GM23338 (cell line): Measurements from ENCODE around the gene CLEC3A. TPM values are rescaled to one million over a fixed set of nuclear protein-coding genes. Genes with fewer than 3 reads are reported as not detected.
A peak's percentile ranks its signal among the peaks of the same experiment; 100 is the strongest.

ENCODE experiments used
- ATAC-seq: fragments of 200-7000 bp; cut with Tn5 transposase; 3 replicates; pipeline ENCODE4 v1.9.1; 2020
- DNase-seq: peaks from one replicate; pipeline ENCODE4 v3.0.0-alpha.2; 2015; ENCODE audit warnings: low spot score
- H2AFZ ChIP-seq: fragments of 200-600 bp; sonication (generic); 2 replicates; pipeline ENCODE4 v1.8.0; 2016; ENCODE audit warnings: antibody characterized with exemption, mild to moderate bottlenecking, moderate library complexity
- H3F3A ChIP-seq: fragments of 200-600 bp; sonication (generic); replicated peaks from 2 replicates; pipeline ENCODE4 v1.8.0; 2017; ENCODE audit warnings: antibody characterized with exemption, mixed run types, low read depth
- H3K27ac ChIP-seq: fragments of 200-600 bp; sonication (generic); 2 replicates; pipeline ENCODE4 v1.6.1; 2016; ENCODE audit warnings: low read depth
- H3K27me3 ChIP-seq: fragments of 200-600 bp; sonication (generic); 2 replicates; pipeline ENCODE4 v1.8.0; 2016; ENCODE audit warnings: mild to moderate bottlenecking, mixed run types, moderate library complexity; ENCODE audit not compliant: insufficient read depth
- H3K36me3 ChIP-seq: fragments of 200-600 bp; sonication (generic); 2 replicates; pipeline ENCODE4 v1.8.0; 2016; ENCODE audit warnings: mild to moderate bottlenecking; ENCODE audit not compliant: insufficient read depth
- H3K4me1 ChIP-seq: fragments of 200-600 bp; sonication (generic); 2 replicates; pipeline ENCODE4 v1.8.0; 2016; ENCODE audit warnings: mild to moderate bottlenecking, moderate library complexity; ENCODE audit not compliant: insufficient read depth
- H3K4me2 ChIP-seq: fragments of 200-600 bp; sonication (generic); 2 replicates; pipeline ENCODE4 v1.7.1; 2017; ENCODE audit warnings: mixed run types
- H3K4me3 ChIP-seq: fragments of 200-600 bp; sonication (generic); 2 replicates; pipeline ENCODE4 v1.6.1; 2016; ENCODE audit warnings: mixed run types
- H3K79me2 ChIP-seq: fragments of 200-600 bp; sonication (generic); replicated peaks from 2 replicates; pipeline ENCODE4 v1.8.0; 2017; ENCODE audit warnings: mild to moderate bottlenecking; ENCODE audit not compliant: insufficient read depth
- H3K9me2 ChIP-seq: fragments of 200-600 bp; sonication (generic); 2 replicates; pipeline ENCODE4 v1.8.0; 2017; ENCODE audit not compliant: insufficient read depth
- H4K20me1 ChIP-seq: fragments of 200-600 bp; sonication (generic); replicated peaks from 2 replicates; pipeline ENCODE4 v1.8.0; 2017; ENCODE audit warnings: mild to moderate bottlenecking; ENCODE audit not compliant: insufficient read depth
- H3K27ac Mint-ChIP-seq: 2 replicates; pipeline ENCODE4 v1.8.0; 2020; ENCODE audit warnings: inconsistent platforms, mild to moderate bottlenecking, moderate library complexity, mixed read lengths
- H3K27me3 Mint-ChIP-seq: 3 replicates; pipeline ENCODE4 v1.8.0; 2022; ENCODE audit warnings: low read depth, mild to moderate bottlenecking, moderate library complexity, mixed read lengths, inconsistent platforms; ENCODE audit not compliant: insufficient read depth, poor library complexity
- H3K36me3 Mint-ChIP-seq: 3 replicates; pipeline ENCODE4 v1.8.0; 2021; ENCODE audit warnings: low read depth, mild to moderate bottlenecking, inconsistent platforms, moderate library complexity, mixed read lengths
- H3K4me1 Mint-ChIP-seq: 3 replicates; pipeline ENCODE4 v1.8.0; 2020; ENCODE audit warnings: mild to moderate bottlenecking, inconsistent platforms, mixed read lengths
- H3K4me3 Mint-ChIP-seq: 3 replicates; pipeline ENCODE4 v1.8.0; 2021; ENCODE audit warnings: moderate library complexity, mild to moderate bottlenecking, inconsistent platforms, mixed read lengths
- H3K9me3 Mint-ChIP-seq: 3 replicates; pipeline ENCODE4 v1.8.0; 2020; ENCODE audit warnings: moderate library complexity, mild to moderate bottlenecking, inconsistent platforms, mixed read lengths
- CREB1 ChIP-seq: fragments of 250-450 bp; sonication (Bioruptor Pico); IDR thresholded peaks from 2 replicates; pipeline ENCODE4 v1.5.0; 2020; ENCODE audit warnings: low read depth, mild to moderate bottlenecking, moderate library complexity
- CTCF ChIP-seq, 2 experiments: fragments of 200-600 bp in 1 of 2; sonication (generic) in 1 of 2; conservative IDR thresholded peaks; 2 replicates each; pipeline versions ENCODE4 v1.5.1 to v1.6.1; 2016 to 2017; ENCODE audit warnings: antibody characterized with exemption in 2 of 2, low read depth in 2 of 2, mild to moderate bottlenecking in 2 of 2, moderate library complexity in 1 of 2
- EZH2 ChIP-seq: fragments of 200-600 bp; sonication (generic); IDR thresholded peaks from one replicate; pipeline ENCODE4 v1.8.0; 2017; ENCODE audit warnings: antibody characterized with exemption, mild to moderate bottlenecking, low read depth; ENCODE audit not compliant: unreplicated experiment
- EZH2phosphoT487 ChIP-seq: fragments of 200-600 bp; sonication (generic); IDR thresholded peaks from one replicate; pipeline ENCODE4 v1.8.1; 2018; ENCODE audit warnings: antibody characterized with exemption; ENCODE audit not compliant: unreplicated experiment
- JUNB ChIP-seq: IDR thresholded peaks from one replicate; pipeline ENCODE4 v1.6.1; 2016; ENCODE audit warnings: antibody characterized with exemption; ENCODE audit not compliant: unreplicated experiment
- NANOG ChIP-seq: IDR thresholded peaks from 2 replicates; pipeline ENCODE4 v1.6.1; 2016; ENCODE audit warnings: antibody characterized with exemption, borderline replicate concordance
- POLR2AphosphoS5 ChIP-seq: IDR thresholded peaks from 2 replicates; pipeline ENCODE4 v1.6.1; 2016; ENCODE audit warnings: antibody characterized with exemption, low read depth
- STAT1 ChIP-seq: IDR thresholded peaks from one replicate; pipeline ENCODE4 v1.6.1; 2016; ENCODE audit warnings: antibody characterized with exemption; ENCODE audit not compliant: unreplicated experiment
- ZNF114 ChIP-seq: fragments of 250-450 bp; sonication (Bioruptor Pico); IDR thresholded peaks from 2 replicates; pipeline ENCODE4 v1.5.0; 2020; ENCODE audit warnings: mild to moderate bottlenecking, moderate library complexity
- ZNF331 ChIP-seq: fragments of 250-450 bp; sonication (Bioruptor Pico); IDR thresholded peaks from 2 replicates; pipeline ENCODE4 v1.5.0; 2020; ENCODE audit warnings: low read depth, mild to moderate bottlenecking, moderate library complexity
- ZNF462 ChIP-seq: fragments of 250-450 bp; sonication (Bioruptor Pico); IDR thresholded peaks from 2 replicates; pipeline ENCODE4 v1.5.0; 2020; ENCODE audit warnings: mild to moderate bottlenecking, moderate library complexity
- polyA plus RNA-seq: library from polyadenylated mRNA; unstranded; fragments of >200 nt; fragmentation: Nextera tagmentation; extraction: Ambion mirVana; gene quantifications from 2 replicates; pipeline ENCODE4 v1.2.1, GENCODE V29; 2016
- total RNA-seq: library from RNA; depleted of rRNA; stranded (reverse); fragments of >200 nt; shearing (Covaris generic); gene quantifications from 2 replicates; pipeline ENCODE4 v1.2.3, GENCODE V29; 2014
- TF ChIP-seq, protein P1 (sequence below): IDR thresholded peaks from 2 replicates; pipeline ENCODE4 v1.6.1; 2016; ENCODE audit warnings: antibody characterized with exemption
- TF ChIP-seq, protein P2 (sequence below): IDR thresholded peaks from one replicate; pipeline ENCODE4 v1.6.1; 2018; ENCODE audit warnings: antibody characterized with exemption; ENCODE audit not compliant: unreplicated experiment

CLEC3A gene
- total and polyA plus RNA-seq, 2 experiments from 2014 or later: not detected

- H3K4me2 ChIP-seq: peak overlapping the region; percentile 1; the same call in 1 of the 2 replicates
These were observed 29.0 kb upstream of the CLEC3A start for GRCh38 chr16:77993111-77993985.

More at GRCh38 chr16:77993111-77993985, 29.0 kb upstream of the CLEC3A start:
- no peaks in the 10 kb centered on the region for H3F3A ChIP-seq
- H3K4me1 ChIP-seq: peaks cover 17% of the 10 kb centered on the region
- H3K79me2 ChIP-seq: no peaks in the 10 kb centered on the region
- no peaks in the 10 kb centered on the region for H3K27me3 ChIP-seq
- no peak for TF ChIP-seq EZH2
- TF ChIP-seq, protein P1, sequence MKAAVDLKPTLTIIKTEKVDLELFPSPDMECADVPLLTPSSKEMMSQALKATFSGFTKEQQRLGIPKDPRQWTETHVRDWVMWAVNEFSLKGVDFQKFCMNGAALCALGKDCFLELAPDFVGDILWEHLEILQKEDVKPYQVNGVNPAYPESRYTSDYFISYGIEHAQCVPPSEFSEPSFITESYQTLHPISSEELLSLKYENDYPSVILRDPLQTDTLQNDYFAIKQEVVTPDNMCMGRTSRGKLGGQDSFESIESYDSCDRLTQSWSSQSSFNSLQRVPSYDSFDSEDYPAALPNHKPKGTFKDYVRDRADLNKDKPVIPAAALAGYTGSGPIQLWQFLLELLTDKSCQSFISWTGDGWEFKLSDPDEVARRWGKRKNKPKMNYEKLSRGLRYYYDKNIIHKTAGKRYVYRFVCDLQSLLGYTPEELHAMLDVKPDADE: no peak
- TF ChIP-seq ZNF462: no peak
- TF ChIP-seq POLR2AphosphoS5: no peak
- TF ChIP-seq STAT1: no peak
- TF ChIP-seq CTCF (conservative IDR thresholded peaks at IDR 0.05; ENCODE audit: low read depth in 2 of 2): no peak
- no peak for TF ChIP-seq CREB1 (CRISPR knock-in tag)
- no peak for TF ChIP-seq ZNF114 (CRISPR knock-in tag)
- TF ChIP-seq ZNF331: no peak
- TF ChIP-seq NANOG: no peak
- TF ChIP-seq JUNB: no peak
- TF ChIP-seq, protein P2, sequence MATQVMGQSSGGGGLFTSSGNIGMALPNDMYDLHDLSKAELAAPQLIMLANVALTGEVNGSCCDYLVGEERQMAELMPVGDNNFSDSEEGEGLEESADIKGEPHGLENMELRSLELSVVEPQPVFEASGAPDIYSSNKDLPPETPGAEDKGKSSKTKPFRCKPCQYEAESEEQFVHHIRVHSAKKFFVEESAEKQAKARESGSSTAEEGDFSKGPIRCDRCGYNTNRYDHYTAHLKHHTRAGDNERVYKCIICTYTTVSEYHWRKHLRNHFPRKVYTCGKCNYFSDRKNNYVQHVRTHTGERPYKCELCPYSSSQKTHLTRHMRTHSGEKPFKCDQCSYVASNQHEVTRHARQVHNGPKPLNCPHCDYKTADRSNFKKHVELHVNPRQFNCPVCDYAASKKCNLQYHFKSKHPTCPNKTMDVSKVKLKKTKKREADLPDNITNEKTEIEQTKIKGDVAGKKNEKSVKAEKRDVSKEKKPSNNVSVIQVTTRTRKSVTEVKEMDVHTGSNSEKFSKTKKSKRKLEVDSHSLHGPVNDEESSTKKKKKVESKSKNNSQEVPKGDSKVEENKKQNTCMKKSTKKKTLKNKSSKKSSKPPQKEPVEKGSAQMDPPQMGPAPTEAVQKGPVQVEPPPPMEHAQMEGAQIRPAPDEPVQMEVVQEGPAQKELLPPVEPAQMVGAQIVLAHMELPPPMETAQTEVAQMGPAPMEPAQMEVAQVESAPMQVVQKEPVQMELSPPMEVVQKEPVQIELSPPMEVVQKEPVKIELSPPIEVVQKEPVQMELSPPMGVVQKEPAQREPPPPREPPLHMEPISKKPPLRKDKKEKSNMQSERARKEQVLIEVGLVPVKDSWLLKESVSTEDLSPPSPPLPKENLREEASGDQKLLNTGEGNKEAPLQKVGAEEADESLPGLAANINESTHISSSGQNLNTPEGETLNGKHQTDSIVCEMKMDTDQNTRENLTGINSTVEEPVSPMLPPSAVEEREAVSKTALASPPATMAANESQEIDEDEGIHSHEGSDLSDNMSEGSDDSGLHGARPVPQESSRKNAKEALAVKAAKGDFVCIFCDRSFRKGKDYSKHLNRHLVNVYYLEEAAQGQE: no peak
- no peak for TF ChIP-seq EZH2phosphoT487
- H4K20me1 ChIP-seq: no peaks in the 10 kb centered on the region
- Mint-ChIP-seq H3K9me3 (peaks cover 81% of the 10 kb centered on the region), H3K4me1 (peaks cover 30% of the 10 kb centered on the region), H3K36me3 (peaks cover 69% of the 10 kb centered on the region), H3K4me3 (no peak overlapping the region), H3K27me3 (peaks cover 5% of the 10 kb centered on the region), H3K27ac (peak overlapping the region; percentile 54; the same call in 1 of the 2 replicates)
- ATAC-seq: peak; percentile 78
- no peaks in the 10 kb centered on the region for H3K9me2 ChIP-seq
- H3K4me3 ChIP-seq: no peak overlapping the region
- H3K36me3 ChIP-seq: no peaks in the 10 kb centered on the region; the same call in 1 of the 2 replicates
- peak; percentile 27 for DNase-seq
- peak overlapping the region; percentile 39 for H3K27ac ChIP-seq
- H2AFZ ChIP-seq: no peak overlapping the region
